NCI-H2196 (cell line): ENCODE results near the gene GALNT17.
"Not testable (repeated sequence)": the region's sequence is repeated elsewhere in the genome, so short reads cannot be mapped to it uniquely, and the experiment has no call there.

ENCODE experiments used
- DNase-seq: peaks from one replicate; lab custom pipeline; 2025; ENCODE audit not compliant: unreplicated experiment; lab: John Stamatoyannopoulos, UW

Gene GALNT17

GRCh38 chr7:71612911-71613310, 481.0 kb downstream of the GALNT17 start:
- no peak for DNase-seq

GRCh38 chr7:71613313-71613712, 481.4 kb downstream of the GALNT17 start:
- no peak for DNase-seq

GRCh38 chr7:71615017-71615416, 483.1 kb downstream of the GALNT17 start:
- DNase-seq = no peak

GRCh38 chr7:71616217-71616616, 484.3 kb downstream of the GALNT17 start:
- no peak for DNase-seq

- DNase-seq = no peak
Observed at GRCh38 chr7:71618278-71618677, 486.3 kb downstream of the GALNT17 start.

GRCh38 chr7:71625545-71625944, 493.6 kb downstream of the GALNT17 start:
- DNase-seq = no peak

GRCh38 chr7:71626206-71626605, 494.3 kb downstream of the GALNT17 start:
- DNase-seq = no peak

GRCh38 chr7:71627651-71628050, 495.7 kb downstream of the GALNT17 start:
- DNase-seq = no peak

- no peak for DNase-seq
Observed at GRCh38 chr7:71630516-71630915, 498.6 kb downstream of the GALNT17 start.

GRCh38 chr7:71633551-71634008, 501.6 kb downstream of the GALNT17 start:
- no peak for DNase-seq

- not testable (repeated sequence) for DNase-seq
Observed at GRCh38 chr7:71635849-71636248, 503.9 kb downstream of the GALNT17 start.

- DNase-seq = no peak
Observed at GRCh38 chr7:71636329-71636728, 504.4 kb downstream of the GALNT17 start.

- no peak for DNase-seq
Observed at GRCh38 chr7:71637578-71637977, 505.6 kb downstream of the GALNT17 start.

GRCh38 chr7:71638108-71638507, 506.2 kb downstream of the GALNT17 start:
- no peak for DNase-seq

- no peak for DNase-seq
Observed at GRCh38 chr7:71639382-71640085, 507.6 kb downstream of the GALNT17 start.

GRCh38 chr7:71643031-71643430, 511.1 kb downstream of the GALNT17 start:
- not testable (repeated sequence) for DNase-seq

- no peak for DNase-seq
Observed at GRCh38 chr7:71645836-71646235, 513.9 kb downstream of the GALNT17 start.

- DNase-seq = no peak
Observed at GRCh38 chr7:71649812-71650211, 517.9 kb downstream of the GALNT17 start.

- no peak for DNase-seq
Observed at GRCh38 chr7:71650653-71651337, 518.9 kb downstream of the GALNT17 start.

GRCh38 chr7:71652510-71652909, 520.6 kb downstream of the GALNT17 start:
- DNase-seq = no peak

GRCh38 chr7:71657386-71657785, 525.4 kb downstream of the GALNT17 start:
- no peak for DNase-seq

GRCh38 chr7:71659622-71660021, 527.7 kb downstream of the GALNT17 start:
- no peak for DNase-seq
